Endothelial cell of hepatic sinusoid (primary cell): ENCODE measurements around the gene DNPEP.
"Not testable (repeated sequence)": the region's sequence is repeated elsewhere in the genome, so short reads cannot be mapped to it uniquely, and the experiment has no call there.

Source experiments
- in situ Hi-C: cut with HindIII; loops from 2 replicates; pipeline ENCODE4 v1.10.0; 2017; ENCODE audit warnings: low sequenced_read_pairs

DNPEP gene

DNA sequence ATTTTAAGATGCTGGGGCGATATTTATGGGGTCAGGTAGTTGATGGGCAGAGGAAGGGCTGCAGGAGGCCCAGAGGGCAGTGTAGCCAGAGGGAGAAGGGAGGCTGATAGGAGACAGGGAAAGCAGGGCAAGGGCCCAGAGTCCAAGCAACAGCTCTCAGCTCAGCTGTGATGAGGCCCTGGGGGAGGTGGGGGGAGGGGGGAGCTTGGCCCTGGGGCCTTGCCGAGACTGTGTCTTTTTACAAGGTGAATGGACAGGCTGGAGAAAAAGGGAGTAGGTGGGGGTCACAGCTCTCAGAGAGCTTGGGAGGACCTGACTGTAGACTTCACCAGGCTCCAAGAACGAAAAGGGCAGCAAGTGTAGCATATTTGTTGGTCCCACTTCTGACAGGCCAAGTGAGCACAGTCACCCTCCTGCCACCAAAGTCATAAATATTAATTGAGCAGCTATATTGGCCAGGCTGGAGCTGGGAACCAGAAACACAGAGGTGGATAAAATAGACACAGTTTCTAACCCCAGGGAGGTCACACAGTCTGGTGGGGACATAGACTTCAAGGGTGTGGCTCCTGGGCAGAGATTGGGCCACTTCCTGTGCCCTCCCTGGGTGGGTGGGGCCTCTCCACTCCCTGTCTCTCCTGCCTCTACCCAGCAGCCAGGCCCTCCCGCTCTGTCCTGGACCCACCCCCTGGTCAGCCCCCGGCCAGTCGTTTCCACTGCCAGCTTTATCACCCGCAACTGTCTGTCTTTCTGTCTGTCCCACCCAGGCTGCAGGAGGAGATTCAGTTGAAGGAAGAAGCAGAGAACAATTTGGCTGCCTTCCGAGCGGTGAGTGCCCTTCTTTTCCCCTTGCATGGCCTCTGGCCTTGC is 31.9 kb upstream of the DNPEP start:
- in situ Hi-C loops, result no loop called here

DNA sequence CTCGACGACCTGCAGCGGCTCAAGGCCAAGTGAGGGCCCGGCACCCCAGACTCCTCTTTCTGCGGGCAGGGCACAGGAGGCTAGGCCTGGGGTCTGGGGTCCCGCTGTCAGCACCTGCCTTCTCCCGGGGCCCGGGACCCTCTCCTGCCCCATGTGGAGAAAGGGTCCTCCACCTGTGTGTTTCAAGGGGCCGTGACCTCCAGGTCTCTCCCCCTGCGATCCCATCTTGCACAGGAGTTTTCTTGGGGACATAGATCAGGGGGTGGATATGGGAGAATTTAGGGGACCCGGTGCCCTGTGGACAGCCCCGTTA is 31.3 kb upstream of the DNPEP start:
- in situ Hi-C loops, result no loop called here

DNA sequence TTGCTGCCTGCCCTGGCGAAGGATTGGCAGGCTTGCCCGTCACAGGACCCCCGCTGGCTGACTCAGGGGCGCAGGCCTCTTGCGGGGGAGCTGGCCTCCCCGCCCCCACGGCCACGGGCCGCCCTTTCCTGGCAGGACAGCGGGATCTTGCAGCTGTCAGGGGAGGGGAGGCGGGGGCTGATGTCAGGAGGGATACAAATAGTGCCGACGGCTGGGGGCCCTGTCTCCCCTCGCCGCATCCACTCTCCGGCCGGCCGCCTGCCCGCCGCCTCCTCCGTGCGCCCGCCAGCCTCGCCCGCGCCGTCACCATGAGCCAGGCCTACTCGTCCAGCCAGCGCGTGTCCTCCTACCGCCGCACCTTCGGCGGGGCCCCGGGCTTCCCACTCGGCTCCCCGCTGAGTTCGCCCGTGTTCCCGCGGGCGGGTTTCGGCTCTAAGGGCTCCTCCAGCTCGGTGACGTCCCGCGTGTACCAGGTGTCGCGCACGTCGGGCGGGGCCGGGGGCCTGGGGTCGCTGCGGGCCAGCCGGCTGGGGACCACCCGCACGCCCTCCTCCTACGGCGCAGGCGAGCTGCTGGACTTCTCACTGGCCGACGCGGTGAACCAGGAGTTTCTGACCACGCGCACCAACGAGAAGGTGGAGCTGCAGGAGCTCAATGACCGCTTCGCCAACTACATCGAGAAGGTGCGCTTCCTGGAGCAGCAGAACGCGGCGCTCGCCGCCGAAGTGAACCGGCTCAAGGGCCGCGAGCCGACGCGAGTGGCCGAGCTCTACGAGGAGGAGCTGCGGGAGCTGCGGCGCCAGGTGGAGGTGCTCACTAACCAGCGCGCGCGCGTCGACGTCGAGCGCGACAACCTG is 30.7 kb upstream of the DNPEP start, which contains the start of gene DES:
TSS of gene DES (plus strand) at position 223 of the 857 bp plus-strand sequence. CDS start at position 309, 86 bp downstream.
- in situ Hi-C loops, result no loop called here

DNA sequence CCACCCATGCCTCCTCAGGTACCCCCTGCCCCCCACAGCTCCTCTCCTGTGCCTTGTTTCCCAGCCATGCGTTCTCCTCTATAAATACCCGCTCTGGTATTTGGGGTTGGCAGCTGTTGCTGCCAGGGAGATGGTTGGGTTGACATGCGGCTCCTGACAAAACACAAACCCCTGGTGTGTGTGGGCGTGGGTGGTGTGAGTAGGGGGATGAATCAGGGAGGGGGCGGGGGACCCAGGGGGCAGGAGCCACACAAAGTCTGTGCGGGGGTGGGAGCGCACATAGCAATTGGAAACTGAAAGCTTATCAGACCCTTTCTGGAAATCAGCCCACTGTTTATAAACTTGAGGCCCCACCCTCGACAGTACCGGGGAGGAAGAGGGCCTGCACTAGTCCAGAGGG is 29.7 kb upstream of the DNPEP start:
- in situ Hi-C loops, result no loop called here

DNA sequence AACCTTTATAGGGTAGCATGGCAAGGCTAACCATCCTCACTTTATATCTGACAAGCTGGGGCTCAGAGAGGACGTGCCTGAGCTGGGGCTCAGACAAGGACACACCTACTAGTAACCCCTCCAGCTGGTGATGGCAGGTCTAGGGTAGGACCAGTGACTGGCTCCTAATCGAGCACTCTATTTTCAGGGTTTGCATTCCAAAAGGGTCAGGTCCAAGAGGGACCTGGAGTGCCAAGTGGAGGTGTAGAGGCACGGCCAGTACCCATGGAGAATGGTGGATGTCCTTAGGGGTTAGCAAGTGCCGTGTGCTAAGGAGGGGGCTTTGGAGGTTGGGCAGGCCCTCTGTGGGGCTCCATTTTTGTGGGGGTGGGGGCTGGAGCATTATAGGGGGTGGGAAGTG is 29.2 kb upstream of the DNPEP start:
- in situ Hi-C loops, result no loop called here

DNA sequence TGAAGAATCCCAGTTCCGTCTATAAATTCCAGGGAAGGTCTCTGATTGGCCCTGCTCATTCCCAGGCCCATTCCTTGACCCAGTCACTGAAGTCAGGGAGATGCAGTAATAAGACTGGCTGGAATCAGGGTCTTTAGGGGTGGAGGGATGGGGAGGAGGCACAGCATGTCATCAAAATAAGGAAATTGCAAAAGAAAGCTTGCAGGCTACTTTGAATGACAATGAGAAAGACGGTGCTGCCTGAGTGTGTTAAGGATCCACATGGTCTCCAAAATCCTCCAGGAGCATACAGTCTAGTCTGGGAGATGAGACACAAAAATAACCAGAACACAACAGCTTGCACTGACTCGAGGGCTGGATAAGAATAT is 28.5 kb upstream of the DNPEP start:
- in situ Hi-C loops, result no loop called here

DNA sequence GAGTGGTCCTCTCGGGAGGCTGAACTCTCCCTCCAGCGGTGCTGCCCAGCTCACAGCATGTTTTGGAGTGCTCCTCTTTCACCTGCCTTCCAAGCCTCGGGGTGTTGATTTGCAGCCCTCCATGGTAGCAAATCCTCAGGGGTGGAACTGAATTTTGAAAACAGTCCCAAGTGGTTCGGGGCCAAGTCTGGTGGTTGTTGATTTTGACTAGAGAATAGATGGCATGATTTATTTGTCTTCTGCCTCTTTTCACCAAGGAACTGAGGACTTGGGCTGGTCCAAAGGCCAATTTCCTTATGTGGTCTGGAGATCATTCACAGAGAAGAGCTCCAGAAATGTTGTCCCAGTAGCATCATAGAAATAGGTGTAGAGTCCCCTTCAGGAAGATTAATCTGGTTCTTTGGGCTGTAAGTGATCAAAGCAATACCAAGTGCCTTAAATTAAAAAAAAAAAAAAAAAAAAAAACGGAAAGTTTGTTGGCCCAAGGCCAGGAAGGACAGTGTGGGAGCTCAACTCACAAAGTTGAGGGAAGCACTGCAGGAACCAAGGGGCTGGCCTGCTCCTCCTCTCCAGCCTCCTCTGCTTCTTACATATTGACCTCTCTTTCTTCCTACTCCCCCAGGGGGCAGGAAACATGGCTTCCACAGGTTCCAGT is 28.0 kb upstream of the DNPEP start:
- in situ Hi-C loops, result no loop called here

DNA sequence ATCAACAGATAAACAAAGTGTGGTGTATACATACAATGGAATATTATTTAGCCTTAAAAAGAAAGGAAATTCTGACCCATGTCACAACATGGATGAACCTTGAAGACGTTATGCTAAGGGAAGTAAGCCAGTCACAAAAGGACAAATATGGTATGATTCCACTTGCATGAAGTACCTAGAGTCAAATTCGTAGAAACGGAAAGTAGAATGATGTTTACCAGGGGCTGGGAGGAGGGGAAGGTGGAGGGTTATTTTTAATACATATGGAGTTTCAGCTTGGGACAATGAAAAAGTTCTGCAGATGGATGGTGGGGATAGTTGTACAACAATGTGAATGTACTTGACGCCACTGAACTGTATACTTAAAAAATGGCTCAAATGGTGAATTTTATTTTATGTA is 27.1 kb upstream of the DNPEP start:
- in situ Hi-C loops, result no loop called here

DNA sequence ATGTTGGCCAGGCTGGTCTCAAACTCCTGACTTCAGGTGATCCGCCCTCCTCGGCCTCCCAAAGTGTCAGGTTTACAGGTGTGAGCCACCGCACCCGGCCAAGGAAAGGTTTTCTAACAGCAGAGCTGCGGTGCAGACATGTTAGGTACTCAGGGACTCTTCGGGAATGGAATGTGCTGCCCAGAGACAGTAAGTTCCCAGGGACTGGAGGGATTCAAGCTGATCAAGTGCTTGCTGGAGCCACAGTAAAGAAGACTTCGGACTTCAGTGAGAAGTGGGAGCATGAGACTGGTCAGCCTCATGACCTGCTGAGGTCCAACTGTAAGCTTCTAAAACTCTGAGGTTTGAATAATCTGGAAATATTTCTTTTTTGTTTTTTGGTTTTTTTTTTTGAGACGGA is 22.7 kb upstream of the DNPEP start:
- in situ Hi-C loops, result no loop called here

DNA sequence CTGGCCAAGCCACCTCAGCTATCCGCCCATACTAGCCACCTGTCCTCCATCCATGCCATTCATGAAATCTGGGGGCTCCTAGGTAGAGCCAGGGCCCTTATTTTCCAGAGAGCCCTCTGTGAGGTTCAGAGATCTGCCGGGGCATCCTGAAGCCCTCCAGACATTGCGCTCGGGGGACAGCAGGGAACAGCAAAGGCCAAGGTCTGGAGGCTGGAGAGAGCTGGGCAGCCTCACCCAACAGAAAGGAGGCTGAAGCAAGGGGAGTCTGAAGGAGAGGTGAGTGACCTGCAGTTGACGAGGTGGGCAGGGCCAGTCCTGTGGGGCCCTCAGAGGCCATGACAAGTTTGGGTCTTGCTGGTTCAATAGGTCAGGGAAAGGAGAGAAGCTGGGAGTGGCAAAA is 21.9 kb upstream of the DNPEP start:
- in situ Hi-C loops, result no loop called here

DNA sequence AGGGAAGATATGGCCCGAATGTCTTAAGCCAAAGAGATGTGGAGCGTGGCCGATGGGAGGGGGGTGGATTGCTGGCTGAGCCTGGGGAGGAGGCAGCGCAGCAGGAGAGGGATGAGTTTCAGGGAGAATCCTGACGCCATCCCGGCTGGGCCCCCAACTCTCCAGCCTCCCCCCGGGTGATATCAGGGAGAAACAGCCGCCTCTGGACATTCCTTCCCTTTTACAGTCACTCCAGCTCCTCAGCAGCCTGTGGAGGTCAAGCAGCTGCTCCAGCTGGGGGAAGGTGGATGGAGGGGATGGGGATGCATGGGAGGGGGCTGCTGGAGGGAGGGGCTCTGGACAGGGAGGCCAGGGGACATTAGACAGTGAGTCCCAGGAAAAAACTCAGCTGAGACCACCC is 20.9 kb upstream of the DNPEP start:
- in situ Hi-C loops, result no loop called here

DNA sequence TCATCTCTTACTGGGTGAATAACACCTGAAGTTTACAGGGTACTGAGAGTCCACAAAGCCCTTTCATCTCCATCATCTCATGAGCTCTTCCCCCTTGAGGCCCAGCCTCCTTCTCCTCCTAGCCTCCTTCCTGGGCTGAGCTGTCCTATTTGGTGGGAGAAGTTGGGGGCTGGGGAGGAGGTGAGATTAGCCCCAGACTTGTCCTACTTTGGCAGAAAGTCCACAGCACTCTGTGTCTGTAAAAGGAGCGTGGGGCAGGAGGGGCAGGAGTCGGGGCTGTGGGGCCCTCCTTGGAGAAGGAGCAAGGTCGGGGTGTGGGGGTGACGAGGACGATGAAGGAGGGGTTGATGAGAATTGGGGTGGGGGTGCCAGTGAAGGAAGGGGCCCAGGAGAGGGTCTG is 20.5 kb upstream of the DNPEP start:
- in situ Hi-C loops, result no loop called here

DNA sequence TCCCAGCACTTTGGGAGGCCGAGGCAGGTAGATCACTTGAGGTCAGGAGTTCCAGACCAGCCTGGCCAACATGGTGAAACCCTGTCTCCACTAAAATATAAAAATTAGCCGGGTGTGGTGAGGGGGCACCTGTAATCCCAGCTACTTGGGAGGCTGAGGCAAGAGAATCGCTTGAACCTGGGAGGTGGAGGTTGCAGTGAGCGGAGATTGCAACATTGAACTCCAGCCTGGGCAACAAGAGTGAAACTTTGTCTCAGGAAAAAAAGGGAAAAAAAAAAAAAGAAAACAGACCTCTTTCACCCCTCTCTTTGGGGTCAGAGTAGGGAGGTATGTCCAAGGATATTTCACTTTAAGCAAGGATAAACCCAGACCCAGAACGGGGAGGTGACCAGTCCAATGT is 19.6 kb upstream of the DNPEP start:
- in situ Hi-C loops, result not testable (repeated sequence)

DNA sequence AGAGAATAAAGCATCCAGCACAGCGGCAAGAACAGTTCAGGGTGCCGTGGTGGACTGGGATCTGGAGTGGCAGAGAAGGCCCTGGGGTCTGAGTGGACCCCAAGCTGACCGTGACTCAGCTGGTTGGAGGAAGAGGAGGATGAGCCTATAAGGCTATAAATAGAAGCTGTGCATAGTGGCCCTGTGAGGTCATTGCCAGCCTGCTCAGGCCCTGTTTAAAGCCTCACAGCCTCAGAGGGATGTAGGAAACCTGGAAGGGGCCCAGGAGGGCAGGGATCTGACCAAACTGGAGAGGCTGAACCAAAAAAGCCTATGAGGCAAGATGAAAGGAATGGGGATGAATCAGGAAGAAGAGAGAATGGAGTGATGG is 19.1 kb upstream of the DNPEP start:
- in situ Hi-C loops, result no loop called here

DNA sequence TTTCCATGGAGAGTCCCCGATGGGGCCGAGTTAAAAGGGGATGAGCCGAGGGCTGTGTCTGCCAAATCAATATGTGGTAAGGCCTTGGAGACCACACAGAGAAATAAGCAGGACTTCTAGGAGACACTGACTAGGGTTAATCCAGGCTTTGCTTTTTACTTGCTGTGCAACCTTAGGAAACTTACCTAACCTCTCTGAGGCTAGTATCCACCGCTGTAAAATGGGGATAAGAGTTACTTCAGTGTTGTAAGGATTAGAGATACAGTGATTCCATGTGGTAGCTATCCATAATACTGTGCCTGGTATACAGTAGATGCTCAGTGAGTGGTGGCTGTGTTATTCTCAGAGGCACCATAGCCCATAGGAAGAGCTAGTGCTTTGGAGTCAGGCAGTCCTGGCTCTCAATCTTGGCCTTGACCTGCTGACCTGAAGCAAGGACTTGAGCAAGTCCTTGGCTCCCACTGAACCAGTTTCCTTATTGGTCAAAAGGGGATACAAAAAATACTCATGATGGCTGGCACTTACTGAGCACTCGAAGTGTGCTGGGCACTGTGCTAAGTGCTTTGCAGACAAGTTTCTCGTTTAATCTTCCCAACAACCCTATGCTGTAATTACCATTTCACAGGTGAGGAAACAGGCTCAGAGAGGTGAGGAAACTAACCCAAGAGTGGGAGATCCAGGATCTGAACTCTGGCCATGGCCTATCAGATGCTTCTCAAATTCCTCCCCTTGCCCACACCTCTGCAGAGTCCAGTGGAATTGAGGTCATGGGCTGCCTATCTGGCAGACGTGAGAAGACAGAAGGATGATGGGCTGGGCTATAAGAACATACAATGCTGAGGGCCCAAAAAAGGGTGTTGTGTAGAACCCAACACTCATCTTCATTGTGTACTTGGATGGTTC is 18.5 kb upstream of the DNPEP start:
- in situ Hi-C loops, result no loop called here

DNA sequence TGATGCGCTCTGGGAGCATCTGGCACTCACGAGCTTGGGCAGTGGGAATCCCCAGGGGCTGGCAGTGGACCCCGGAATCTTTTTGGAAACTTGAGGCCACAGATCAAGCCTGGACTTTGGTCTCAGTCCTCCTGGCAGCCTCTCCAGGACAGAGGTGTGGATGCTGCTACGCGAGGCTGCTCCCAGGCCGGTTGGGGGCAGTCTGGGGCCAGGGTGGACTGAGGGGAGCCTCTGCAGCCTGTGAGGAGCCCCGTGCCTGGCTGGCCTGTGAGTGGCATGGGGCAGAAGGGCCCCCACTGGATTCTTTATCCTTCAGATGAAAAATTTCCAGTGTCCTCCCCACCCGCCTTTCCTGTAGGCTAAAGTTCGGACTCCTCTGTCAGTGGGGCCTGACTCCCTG is 17.7 kb upstream of the DNPEP start:
- in situ Hi-C loops, result no loop called here

DNA sequence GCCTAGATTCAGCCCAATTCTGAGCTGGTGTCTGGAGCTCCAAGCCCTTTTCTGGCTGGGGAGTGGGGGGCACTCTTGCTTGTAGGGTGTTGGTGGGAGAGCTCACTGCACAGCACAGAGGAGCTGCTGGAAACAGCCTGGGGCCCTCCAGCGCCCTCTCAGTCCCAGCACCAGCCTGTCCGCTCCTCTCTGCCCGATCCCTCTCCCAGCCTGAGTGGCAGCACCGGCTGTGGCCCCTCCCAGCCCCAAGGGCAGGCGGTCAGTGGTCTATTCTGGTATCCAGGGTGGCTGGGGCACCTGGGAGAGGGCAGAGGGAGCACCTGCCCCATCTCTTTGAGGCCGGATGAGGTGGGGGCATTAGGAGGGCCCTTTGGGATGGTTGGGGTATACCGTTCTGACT is 17.2 kb upstream of the DNPEP start:
- in situ Hi-C loops, result no loop called here

DNA sequence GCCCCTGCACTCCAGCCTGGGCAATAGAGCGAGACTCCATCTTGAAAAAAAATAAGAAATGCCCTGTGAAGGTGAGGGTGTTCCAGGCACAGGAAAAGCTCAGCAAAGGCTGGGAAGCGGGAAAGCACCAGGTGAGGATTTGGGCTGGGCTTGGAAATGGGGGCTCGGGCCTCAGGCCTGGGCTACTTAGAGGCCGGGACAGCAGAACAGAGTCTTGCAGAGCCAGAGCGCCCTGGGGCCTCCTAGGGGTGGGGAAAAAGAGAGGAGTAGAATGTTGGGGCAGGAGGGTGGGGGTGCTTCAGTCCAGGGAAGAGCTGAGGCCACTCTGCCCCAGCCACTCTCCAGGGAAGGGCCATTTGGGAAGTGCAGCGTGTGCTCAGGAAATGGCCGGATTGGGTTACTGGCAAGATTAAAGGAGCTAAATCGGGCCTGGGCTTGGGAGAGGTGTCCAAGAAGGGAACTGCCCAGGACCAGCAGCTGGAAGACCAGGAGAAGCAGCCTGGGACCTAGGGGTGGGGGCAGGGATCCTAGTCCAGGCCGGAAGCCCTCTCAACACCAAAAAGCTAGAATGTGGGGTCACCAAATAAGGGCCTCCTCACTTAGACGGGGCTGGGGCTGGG is 16.7 kb upstream of the DNPEP start:
- in situ Hi-C loops, result no loop called here

DNA sequence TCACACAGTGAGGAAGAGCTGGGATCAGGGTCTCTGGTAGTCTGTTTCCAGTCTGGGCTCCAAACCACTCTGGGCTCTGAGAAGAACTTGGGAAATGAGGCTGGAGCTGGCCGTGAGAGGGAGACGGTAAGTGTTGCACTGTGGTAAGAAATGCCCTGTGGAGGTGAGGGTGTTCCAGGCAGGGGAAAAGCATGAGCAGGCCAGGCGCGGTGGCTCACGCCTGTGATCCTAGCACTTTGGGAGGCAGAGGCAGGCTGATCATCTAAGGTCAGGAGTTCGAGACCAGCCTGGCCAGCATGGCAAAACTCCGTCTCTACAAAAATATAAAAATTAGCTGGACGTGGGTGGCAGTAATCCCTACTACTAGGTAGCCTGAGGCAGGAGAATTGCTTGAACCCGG is 16.1 kb upstream of the DNPEP start:
- in situ Hi-C loops, result no loop called here
